ENCODE data around the gene NKG7. TPM values are rescaled to one million over a fixed set of nuclear protein-coding genes. Genes with fewer than 3 reads are reported as not detected.

The NKG7 gene
- total and polyA plus RNA-seq, 5 donors from 2014 or later: 1.8 to 12.2 (median 3.1) TPM

GRCh38 chr19:51371186-51371690 is 1.2 kb downstream of the NKG7 start:
- H3K27ac ChIP-seq (ENCODE audit: insufficient read depth, low read length, poor library complexity, severe bottlenecking): no peak overlapping the region
- H3K9me3 ChIP-seq (ENCODE audit: control insufficient read depth in 2 of 2, low read length in 2 of 2): no peaks in the 10 kb centered on the region
- no peak for ATAC-seq (ENCODE audit: low read depth in 2 of 2)
- Mint-ChIP-seq H3K36me3 (no peaks in the 10 kb centered on the region), H3K27ac (peak overlapping the region in 2 of 3 donors; percentile 85 to 86), H3K4me3 (peak overlapping the region in 2 of 4 donors; percentile 17 to 79), H3K4me1 (peaks cover 0 to 72% (median 32%) of the 10 kb centered on the region in 4 donors), H3K27me3 (no peaks in the 10 kb centered on the region), H3K9me3 (no peaks in the 10 kb centered on the region)
- no peak overlapping the region for H3K4me3 ChIP-seq (ENCODE audit: low read depth, low read length)
- DNase-seq: no peak
- peaks cover 44% of the 10 kb centered on the region for H3K4me1 ChIP-seq (ENCODE audit: control insufficient read depth, insufficient read depth, low read length, poor library complexity, severe bottlenecking)
- no peaks in the 10 kb centered on the region for H3K36me3 ChIP-seq (ENCODE audit: control insufficient read depth, insufficient read depth, low read length)
- no peaks in the 10 kb centered on the region for H3K27me3 ChIP-seq (ENCODE audit: control insufficient read depth, insufficient read depth, low read length)

- peaks cover 0 to 70% (median 34%) of the 10 kb centered on the region in 4 donors for H3K4me1 Mint-ChIP-seq
- no peaks in the 10 kb centered on the region for H3K27me3 Mint-ChIP-seq
- Histone ChIP-seq H3K27ac (ENCODE audit: insufficient read depth, low read length, poor library complexity, severe bottlenecking) (no peak overlapping the region), H3K36me3 (ENCODE audit: control insufficient read depth, insufficient read depth, low read length) (no peaks in the 10 kb centered on the region), H3K9me3 (ENCODE audit: control insufficient read depth in 2 of 2, low read length in 2 of 2) (no peaks in the 10 kb centered on the region), H3K27me3 (ENCODE audit: control insufficient read depth, insufficient read depth, low read length) (no peaks in the 10 kb centered on the region), H3K4me3 (ENCODE audit: low read depth, low read length) (no peak overlapping the region), H3K4me1 (ENCODE audit: control insufficient read depth, insufficient read depth, low read length, poor library complexity, severe bottlenecking) (peaks cover 47% of the 10 kb centered on the region)
- ATAC-seq (ENCODE audit: low read depth in 2 of 2) (no peak), DNase-seq (no peak)
- H3K4me3 Mint-ChIP-seq: peak overlapping the region; percentile 26 to 79 (median 67)
- H3K36me3 Mint-ChIP-seq: no peaks in the 10 kb centered on the region
- peak overlapping the region in 2 of 3 donors; percentile 15 to 79 for H3K27ac Mint-ChIP-seq
- no peaks in the 10 kb centered on the region for H3K9me3 Mint-ChIP-seq
Measured at GRCh38 chr19:51370230-51370629, 2.2 kb downstream of the NKG7 start.

- Histone ChIP-seq H3K36me3 (ENCODE audit: control insufficient read depth, insufficient read depth, low read length) (no peaks in the 10 kb centered on the region), H3K4me1 (ENCODE audit: control insufficient read depth, insufficient read depth, low read length, poor library complexity, severe bottlenecking) (peaks cover 52% of the 10 kb centered on the region), H3K4me3 (ENCODE audit: low read depth, low read length) (no peak within 1 kb of the TSS), H3K27me3 (ENCODE audit: control insufficient read depth, insufficient read depth, low read length) (no peaks in the 10 kb centered on the region), H3K9me3 (ENCODE audit: control insufficient read depth in 2 of 2, low read length in 2 of 2) (no peaks in the 10 kb centered on the region), H3K27ac (ENCODE audit: insufficient read depth, low read length, poor library complexity, severe bottlenecking) (peak within 1 kb of the TSS; percentile 84)
- Mint-ChIP-seq H3K4me1 (peaks cover 0 to 71% (median 43%) of the 10 kb centered on the region in 4 donors), H3K27me3 (no peaks in the 10 kb centered on the region), H3K27ac (peak within 1 kb of the TSS; percentile 90 to 96 (median 94)), H3K36me3 (no peaks in the 10 kb centered on the region), H3K9me3 (no peaks in the 10 kb centered on the region), H3K4me3 (peak within 1 kb of the TSS; percentile 92 to 100 (median 98))
- ATAC-seq (ENCODE audit: low read depth in 2 of 2) (no peak), DNase-seq (no peak)
Measured at GRCh38 chr19:51368366-51369282, 3.8 kb downstream of the NKG7 start, which contains the start of gene CLDND2. TSS of gene CLDND2 (minus strand) at chr19:51369003. CDS start at chr19:51368577, 426 bp downstream.

- Mint-ChIP-seq H3K4me1 (peaks cover 0 to 70% (median 43%) of the 10 kb centered on the region in 4 donors), H3K36me3 (no peaks in the 10 kb centered on the region), H3K4me3 (peak overlapping the region; percentile 92 to 100 (median 98)), H3K27ac (peak overlapping the region; percentile 90 to 96 (median 94)), H3K9me3 (no peaks in the 10 kb centered on the region), H3K27me3 (no peaks in the 10 kb centered on the region)
- Histone ChIP-seq H3K36me3 (ENCODE audit: control insufficient read depth, insufficient read depth, low read length) (no peaks in the 10 kb centered on the region), H3K9me3 (ENCODE audit: control insufficient read depth in 2 of 2, low read length in 2 of 2) (no peaks in the 10 kb centered on the region), H3K4me3 (ENCODE audit: low read depth, low read length) (peak overlapping the region; percentile 85), H3K4me1 (ENCODE audit: control insufficient read depth, insufficient read depth, low read length, poor library complexity, severe bottlenecking) (peaks cover 46% of the 10 kb centered on the region), H3K27me3 (ENCODE audit: control insufficient read depth, insufficient read depth, low read length) (no peaks in the 10 kb centered on the region), H3K27ac (ENCODE audit: insufficient read depth, low read length, poor library complexity, severe bottlenecking) (peak overlapping the region; percentile 84)
- DNase-seq: peak; percentile 92 to 99 (median 93)
- peak; percentile 82 to 84 for ATAC-seq (ENCODE audit: low read depth in 2 of 2)
Measured at GRCh38 chr19:51367565-51368365, 4.7 kb downstream of the NKG7 start.

- Histone ChIP-seq H3K27me3 (ENCODE audit: control insufficient read depth, insufficient read depth, low read length) (no peaks in the 10 kb centered on the region), H3K4me1 (ENCODE audit: control insufficient read depth, insufficient read depth, low read length, poor library complexity, severe bottlenecking) (peaks cover 44% of the 10 kb centered on the region), H3K36me3 (ENCODE audit: control insufficient read depth, insufficient read depth, low read length) (no peaks in the 10 kb centered on the region), H3K27ac (ENCODE audit: insufficient read depth, low read length, poor library complexity, severe bottlenecking) (peak overlapping the region; percentile 84), H3K4me3 (ENCODE audit: low read depth, low read length) (peak overlapping the region; percentile 85), H3K9me3 (ENCODE audit: control insufficient read depth in 2 of 2, low read length in 2 of 2) (no peaks in the 10 kb centered on the region)
- H3K4me3 Mint-ChIP-seq: peak overlapping the region; percentile 92 to 100 (median 98)
- DNase-seq (no peak), ATAC-seq (ENCODE audit: low read depth in 2 of 2) (no peak)
- no peaks in the 10 kb centered on the region for H3K27me3 Mint-ChIP-seq
- H3K4me1 Mint-ChIP-seq: peaks cover 0 to 70% (median 43%) of the 10 kb centered on the region in 4 donors
- H3K9me3 Mint-ChIP-seq: no peaks in the 10 kb centered on the region
- no peaks in the 10 kb centered on the region for H3K36me3 Mint-ChIP-seq
- peak overlapping the region; percentile 90 to 96 (median 94) for H3K27ac Mint-ChIP-seq
Measured at GRCh38 chr19:51367255-51367564, 5.2 kb downstream of the NKG7 start.

GRCh38 chr19:51366389-51367254 is 5.8 kb downstream of the NKG7 start:
- Histone ChIP-seq H3K9me3 (ENCODE audit: control insufficient read depth in 2 of 2, low read length in 2 of 2) (no peaks in the 10 kb centered on the region), H3K4me1 (ENCODE audit: control insufficient read depth, insufficient read depth, low read length, poor library complexity, severe bottlenecking) (peaks cover 38% of the 10 kb centered on the region), H3K36me3 (ENCODE audit: control insufficient read depth, insufficient read depth, low read length) (no peaks in the 10 kb centered on the region), H3K4me3 (ENCODE audit: low read depth, low read length) (peak overlapping the region; percentile 95), H3K27ac (ENCODE audit: insufficient read depth, low read length, poor library complexity, severe bottlenecking) (peak overlapping the region; percentile 84), H3K27me3 (ENCODE audit: control insufficient read depth, insufficient read depth, low read length) (no peaks in the 10 kb centered on the region)
- H3K4me1 Mint-ChIP-seq: peaks cover 0 to 70% (median 43%) of the 10 kb centered on the region in 4 donors
- ATAC-seq (ENCODE audit: low read depth in 2 of 2) (peak; percentile 53 to 58), DNase-seq (peak; percentile 88 to 96 (median 92))
- H3K27me3 Mint-ChIP-seq: no peaks in the 10 kb centered on the region
- H3K9me3 Mint-ChIP-seq: no peaks in the 10 kb centered on the region
- peak overlapping the region; percentile 92 to 100 (median 98) for H3K4me3 Mint-ChIP-seq
- H3K36me3 Mint-ChIP-seq: no peaks in the 10 kb centered on the region
- H3K27ac Mint-ChIP-seq: peak overlapping the region; percentile 94 to 98 (median 96)

- H3K27me3 ChIP-seq (ENCODE audit: control insufficient read depth, insufficient read depth, low read length): no peaks in the 10 kb centered on the region
- no peaks in the 10 kb centered on the region for H3K9me3 ChIP-seq (ENCODE audit: control insufficient read depth in 2 of 2, low read length in 2 of 2)
- Mint-ChIP-seq H3K9me3 (no peaks in the 10 kb centered on the region), H3K4me1 (peaks cover 0 to 63% (median 40%) of the 10 kb centered on the region in 4 donors), H3K36me3 (no peaks in the 10 kb centered on the region), H3K27me3 (no peaks in the 10 kb centered on the region), H3K27ac (peak within 1 kb of the TSS; percentile 94 to 98 (median 96)), H3K4me3 (peak within 1 kb of the TSS; percentile 92 to 100 (median 98))
- H3K4me3 ChIP-seq (ENCODE audit: low read depth, low read length): peak within 1 kb of the TSS; percentile 95
- no peaks in the 10 kb centered on the region for H3K36me3 ChIP-seq (ENCODE audit: control insufficient read depth, insufficient read depth, low read length)
- peak within 1 kb of the TSS; percentile 84 for H3K27ac ChIP-seq (ENCODE audit: insufficient read depth, low read length, poor library complexity, severe bottlenecking)
- peaks cover 38% of the 10 kb centered on the region for H3K4me1 ChIP-seq (ENCODE audit: control insufficient read depth, insufficient read depth, low read length, poor library complexity, severe bottlenecking)
- DNase-seq (no peak), ATAC-seq (ENCODE audit: low read depth in 2 of 2) (no peak)
Measured at GRCh38 chr19:51365965-51366388, 6.5 kb downstream of the NKG7 start, which contains the start of gene ETFB. TSS of gene ETFB (minus strand) at chr19:51366388. CDS start at chr19:51366326, 62 bp downstream.
